Panc1 (cell line): Measurements from ENCODE around the gene RIPPLY2. TPM values are rescaled to one million over a fixed set of nuclear protein-coding genes. Genes with fewer than 3 reads are reported as not detected.

ENCODE experiments used
- ATAC-seq: fragments of 200-7000 bp; cut with Tn5 transposase; 2 replicates; pipeline ENCODE4 v1.9.1; 2020; ENCODE audit warnings: mild to moderate bottlenecking, moderate library complexity
- BruUV-seq: library from RNA; stranded (reverse); fragments of 400-500 nt; replicated peaks from 2 replicates; lab custom pipeline; 2021; lab: Mats Ljungman, UMichigan
- CTCF ChIA-PET: fragments of 300-600 bp; sonication (Branson Sonifier 250); formaldehyde crosslinking; loops from one replicate; lab custom pipeline; 2022; ENCODE audit warnings: antibody characterized with exemption; lab: Charles Lee
- POLR2A ChIA-PET: fragments of 300-600 bp; sonication (Branson Sonifier 250); formaldehyde crosslinking; loops from one replicate; lab custom pipeline; 2022; ENCODE audit warnings: antibody characterized with exemption; lab: Charles Lee
- DNase-seq: peaks from one replicate; pipeline ENCODE4 v3.0.0-alpha.2; 2010; ENCODE audit warnings: low read depth, low spot score
- H3K27ac ChIP-seq: 2 replicates; pipeline ENCODE4 v1.5.1; 2011; ENCODE audit warnings: mild to moderate bottlenecking, low read length, inconsistent platforms
- H3K27me3 ChIP-seq: fragments of 200-500 bp; sonication (Bioruptor generic); 2 replicates; pipeline ENCODE4 v1.6.0; 2014; ENCODE audit warnings: low read length, inconsistent platforms; ENCODE audit not compliant: control insufficient read depth, insufficient read depth
- H3K36me3 ChIP-seq: fragments of 200-500 bp; sonication (Bioruptor generic); 2 replicates; pipeline ENCODE4 v1.5.1; 2014; ENCODE audit warnings: inconsistent platforms, mild to moderate bottlenecking, low read length, moderate library complexity; ENCODE audit not compliant: control insufficient read depth, insufficient read depth
- H3K4me1 ChIP-seq: 2 replicates; pipeline ENCODE4 v1.5.1; 2011; ENCODE audit warnings: inconsistent platforms, mild to moderate bottlenecking, low read length, moderate library complexity; ENCODE audit not compliant: control insufficient read depth, insufficient read depth
- H3K4me3 ChIP-seq, 2 experiments: 2 replicates each; pipeline ENCODE4 v1.5.1; 2011 to 2012; ENCODE audit warnings: low read depth in 2 of 2, low read length in 2 of 2, mild to moderate bottlenecking in 2 of 2, inconsistent platforms in 1 of 2, moderate library complexity in 1 of 2
- H3K9me3 ChIP-seq: fragments of 200-500 bp; sonication (Bioruptor generic); 2 replicates; pipeline ENCODE4 v1.5.1; 2014; ENCODE audit warnings: low read depth, mild to moderate bottlenecking, inconsistent platforms, low read length, moderate library complexity; ENCODE audit not compliant: control insufficient read depth, insufficient read depth
- POLR2AphosphoS5 ChIP-seq: IDR thresholded peaks from 2 replicates; pipeline ENCODE4 v1.6.1; 2012; ENCODE audit warnings: mild to moderate bottlenecking, low read depth, low read length, moderate library complexity
- SIN3A ChIP-seq: IDR thresholded peaks from 2 replicates; pipeline ENCODE4 v1.6.1; 2012; ENCODE audit warnings: low read depth, mild to moderate bottlenecking, low read length, moderate library complexity, borderline replicate concordance; ENCODE audit not compliant: insufficient read depth
- TCF7L2 ChIP-seq: IDR thresholded peaks from 2 replicates; pipeline ENCODE4 v1.6.1; 2011; ENCODE audit warnings: mild to moderate bottlenecking, low read depth, low read length, inconsistent platforms
- in situ Hi-C: cut with HindIII; loops from 2 replicates; pipeline ENCODE4 v1.10.0; 2016; ENCODE audit warnings: low sequenced_read_pairs, low pct_unique_long_range_greater_than_20kb
- intact Hi-C: fragments of 100-400 bp; cut with micrococcal nuclease; formaldehyde crosslinking; loops from one replicate; pipeline ENCODE4 v1.10.0; 2022; ENCODE audit not compliant: unreplicated experiment
- total RNA-seq: library from RNA; stranded (reverse); gene quantifications from one replicate; pipeline ENCODE4 v1.2.1, GENCODE V29; 2021; ENCODE audit not compliant: unreplicated experiment
- TF ChIP-seq, protein P1 (sequence below): fragments of 450-650 bp; IDR thresholded peaks from 2 replicates; pipeline ENCODE4 v1.5.1; 2017; ENCODE audit warnings: mild to moderate bottlenecking
- TF ChIP-seq, protein P2 (sequence below), 2 experiments: IDR thresholded peaks; 2 replicates each; pipeline ENCODE4 v1.6.1; 2011 to 2012; ENCODE audit warnings: low read depth in 2 of 2, control low read depth in 1 of 2, low read length in 1 of 2, mild to moderate bottlenecking in 1 of 2, moderate library complexity in 1 of 2; ENCODE audit not compliant: insufficient read depth in 1 of 2

Gene RIPPLY2
- total RNA-seq, 1 experiment from 2014 or later, result 6.5 TPM

DNA sequence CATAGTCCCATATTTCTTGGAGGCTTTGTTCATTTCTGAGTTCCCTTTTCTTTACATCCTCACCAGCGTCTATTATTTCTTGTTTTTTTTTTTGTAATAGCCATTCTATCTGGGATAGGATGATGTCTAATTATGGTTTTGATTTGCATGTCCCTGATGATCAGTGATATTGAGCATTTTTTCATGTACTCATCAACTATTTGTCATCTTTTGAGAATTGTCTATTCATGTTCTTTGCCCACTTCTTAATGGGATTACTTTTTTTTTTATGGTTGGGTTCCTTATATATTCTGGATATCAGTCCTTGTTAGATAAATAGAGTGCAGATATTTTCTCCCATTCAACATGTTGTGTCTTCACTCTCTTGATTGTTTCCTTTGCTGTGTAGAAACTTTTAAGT, 48.5 kb downstream of the RIPPLY2 start:
- TF ChIP-seq POLR2AphosphoS5, result no peak
- no peak for TF ChIP-seq SIN3A
- TF ChIP-seq, protein P1, sequence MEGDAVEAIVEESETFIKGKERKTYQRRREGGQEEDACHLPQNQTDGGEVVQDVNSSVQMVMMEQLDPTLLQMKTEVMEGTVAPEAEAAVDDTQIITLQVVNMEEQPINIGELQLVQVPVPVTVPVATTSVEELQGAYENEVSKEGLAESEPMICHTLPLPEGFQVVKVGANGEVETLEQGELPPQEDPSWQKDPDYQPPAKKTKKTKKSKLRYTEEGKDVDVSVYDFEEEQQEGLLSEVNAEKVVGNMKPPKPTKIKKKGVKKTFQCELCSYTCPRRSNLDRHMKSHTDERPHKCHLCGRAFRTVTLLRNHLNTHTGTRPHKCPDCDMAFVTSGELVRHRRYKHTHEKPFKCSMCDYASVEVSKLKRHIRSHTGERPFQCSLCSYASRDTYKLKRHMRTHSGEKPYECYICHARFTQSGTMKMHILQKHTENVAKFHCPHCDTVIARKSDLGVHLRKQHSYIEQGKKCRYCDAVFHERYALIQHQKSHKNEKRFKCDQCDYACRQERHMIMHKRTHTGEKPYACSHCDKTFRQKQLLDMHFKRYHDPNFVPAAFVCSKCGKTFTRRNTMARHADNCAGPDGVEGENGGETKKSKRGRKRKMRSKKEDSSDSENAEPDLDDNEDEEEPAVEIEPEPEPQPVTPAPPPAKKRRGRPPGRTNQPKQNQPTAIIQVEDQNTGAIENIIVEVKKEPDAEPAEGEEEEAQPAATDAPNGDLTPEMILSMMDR, result no peak
- TF ChIP-seq, protein P2, sequence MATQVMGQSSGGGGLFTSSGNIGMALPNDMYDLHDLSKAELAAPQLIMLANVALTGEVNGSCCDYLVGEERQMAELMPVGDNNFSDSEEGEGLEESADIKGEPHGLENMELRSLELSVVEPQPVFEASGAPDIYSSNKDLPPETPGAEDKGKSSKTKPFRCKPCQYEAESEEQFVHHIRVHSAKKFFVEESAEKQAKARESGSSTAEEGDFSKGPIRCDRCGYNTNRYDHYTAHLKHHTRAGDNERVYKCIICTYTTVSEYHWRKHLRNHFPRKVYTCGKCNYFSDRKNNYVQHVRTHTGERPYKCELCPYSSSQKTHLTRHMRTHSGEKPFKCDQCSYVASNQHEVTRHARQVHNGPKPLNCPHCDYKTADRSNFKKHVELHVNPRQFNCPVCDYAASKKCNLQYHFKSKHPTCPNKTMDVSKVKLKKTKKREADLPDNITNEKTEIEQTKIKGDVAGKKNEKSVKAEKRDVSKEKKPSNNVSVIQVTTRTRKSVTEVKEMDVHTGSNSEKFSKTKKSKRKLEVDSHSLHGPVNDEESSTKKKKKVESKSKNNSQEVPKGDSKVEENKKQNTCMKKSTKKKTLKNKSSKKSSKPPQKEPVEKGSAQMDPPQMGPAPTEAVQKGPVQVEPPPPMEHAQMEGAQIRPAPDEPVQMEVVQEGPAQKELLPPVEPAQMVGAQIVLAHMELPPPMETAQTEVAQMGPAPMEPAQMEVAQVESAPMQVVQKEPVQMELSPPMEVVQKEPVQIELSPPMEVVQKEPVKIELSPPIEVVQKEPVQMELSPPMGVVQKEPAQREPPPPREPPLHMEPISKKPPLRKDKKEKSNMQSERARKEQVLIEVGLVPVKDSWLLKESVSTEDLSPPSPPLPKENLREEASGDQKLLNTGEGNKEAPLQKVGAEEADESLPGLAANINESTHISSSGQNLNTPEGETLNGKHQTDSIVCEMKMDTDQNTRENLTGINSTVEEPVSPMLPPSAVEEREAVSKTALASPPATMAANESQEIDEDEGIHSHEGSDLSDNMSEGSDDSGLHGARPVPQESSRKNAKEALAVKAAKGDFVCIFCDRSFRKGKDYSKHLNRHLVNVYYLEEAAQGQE (IDR thresholded peaks at IDR 0.05; ENCODE audit: insufficient read depth in 1 of 2, low read depth in 2 of 2, low read length in 1 of 2), result no peak
- TF ChIP-seq TCF7L2, result no peak
- no peaks in the 10 kb centered on the region for H3K36me3 ChIP-seq
- intact Hi-C loops (no loop called here), in situ Hi-C loops (no loop called here)
- no peak for ATAC-seq
- no peak for DNase-seq
- no peak overlapping the region for H3K27ac ChIP-seq
- CTCF ChIA-PET, result no interaction called here
- no peaks in the 10 kb centered on the region for H3K27me3 ChIP-seq
- no peak overlapping the region for H3K4me3 ChIP-seq
- H3K4me1 ChIP-seq, result no peaks in the 10 kb centered on the region
- POLR2A ChIA-PET, result no interaction called here
- peaks cover 13% of the 10 kb centered on the region; the same call in 1 of the 2 replicates for H3K9me3 ChIP-seq
- no TSS peak for BruUV-seq

DNA sequence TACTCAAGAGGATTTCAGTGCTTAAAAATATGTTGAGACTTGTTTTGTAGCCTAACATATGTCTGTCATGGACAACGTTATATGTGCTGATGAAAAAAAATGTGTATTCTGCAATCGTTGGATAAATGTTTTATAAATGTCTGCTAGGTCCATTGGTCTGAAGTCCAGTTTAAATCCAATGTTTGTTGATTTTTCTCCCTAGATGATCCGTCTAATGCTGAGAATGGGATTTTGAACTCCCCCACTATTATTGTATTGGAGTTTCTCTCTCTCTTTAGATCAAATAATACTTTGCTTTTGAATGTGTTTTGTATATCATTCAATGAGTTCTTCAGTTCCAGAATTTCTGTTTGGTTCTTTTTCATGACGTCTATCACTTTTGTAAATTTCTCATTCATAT, 51.2 kb downstream of the RIPPLY2 start:
- CTCF ChIA-PET, result no interaction called here
- Histone ChIP-seq H3K36me3 (no peaks in the 10 kb centered on the region), H3K27ac (no peak overlapping the region), H3K27me3 (no peaks in the 10 kb centered on the region), H3K9me3 (peaks cover 13% of the 10 kb centered on the region; the same call in 1 of the 2 replicates), H3K4me3 (no peak overlapping the region), H3K4me1 (no peaks in the 10 kb centered on the region)
- ATAC-seq (no peak), DNase-seq (no peak)
- intact Hi-C loops, result no loop called here
- POLR2A ChIA-PET, result no interaction called here
- in situ Hi-C loops, result no loop called here
- BruUV-seq, result no TSS peak
- TF ChIP-seq TCF7L2, result no peak

DNA sequence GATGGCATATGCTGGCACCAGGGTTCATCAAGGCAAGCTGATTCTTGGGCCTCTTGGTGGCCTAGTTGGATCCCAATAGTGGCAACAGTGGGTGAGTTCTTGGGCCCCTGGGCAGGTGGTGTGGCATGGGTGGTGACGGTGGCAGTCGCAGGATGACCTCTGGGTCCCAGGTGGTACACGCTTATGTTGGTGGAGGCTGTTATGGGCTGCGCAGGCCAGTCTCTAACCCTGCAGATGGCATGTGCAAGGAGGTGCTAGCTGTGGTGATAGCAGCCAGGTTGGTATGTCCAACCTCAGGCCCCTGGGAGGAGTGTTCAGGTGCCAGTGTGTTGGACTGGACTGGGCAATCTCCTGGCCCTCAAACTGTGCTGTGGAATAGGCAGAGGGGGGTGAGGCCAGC, 52.5 kb downstream of the RIPPLY2 start:
- no peak overlapping the region for H3K4me3 ChIP-seq
- no peaks in the 10 kb centered on the region for H3K36me3 ChIP-seq
- peaks cover 13% of the 10 kb centered on the region; the same call in 1 of the 2 replicates for H3K9me3 ChIP-seq
- intact Hi-C loops, result no loop called here
- no peak for TF ChIP-seq SIN3A
- no peak for TF ChIP-seq POLR2AphosphoS5
- TF ChIP-seq TCF7L2, result no peak
- TF ChIP-seq, protein P2 (IDR thresholded peaks at IDR 0.05; ENCODE audit: insufficient read depth in 1 of 2, low read depth in 2 of 2, low read length in 1 of 2), result no peak
- in situ Hi-C loops, result no loop called here
- H3K4me1 ChIP-seq, result no peaks in the 10 kb centered on the region; the same call in 1 of the 2 replicates
- ChIA-PET POLR2A (no interaction called here), CTCF (no interaction called here)
- no TSS peak for BruUV-seq
- H3K27me3 ChIP-seq, result no peaks in the 10 kb centered on the region
- ATAC-seq (no peak), DNase-seq (no peak)
- H3K27ac ChIP-seq, result no peak overlapping the region
